Skeletal muscle tissue (tissue), 4 donors: ENCODE data around the gene XPO4. TPM values are rescaled to one million over a fixed set of nuclear protein-coding genes. Genes with fewer than 3 reads are reported as not detected.

Source experiments
- H3K27ac ChIP-seq: one replicate; pipeline ENCODE4 v1.7.0; 2013; ENCODE audit warnings: mild to moderate bottlenecking, low read depth, low read length, inconsistent platforms
- H3K27me3 ChIP-seq, 3 donors: one replicate each; pipeline ENCODE4 v1.7.0; 2013; ENCODE audit warnings: low read length in 3 of 3; ENCODE audit not compliant: control insufficient read depth in 3 of 3, insufficient read depth in 3 of 3
- H3K36me3 ChIP-seq, 3 donors: one replicate each; pipeline ENCODE4 v1.7.0; 2013; ENCODE audit warnings: low read length in 3 of 3; ENCODE audit not compliant: control insufficient read depth in 3 of 3, insufficient read depth in 3 of 3
- H3K4me1 ChIP-seq, 3 donors: one replicate each; pipeline ENCODE4 v1.7.0; 2013; ENCODE audit warnings: low read length in 3 of 3, mild to moderate bottlenecking in 3 of 3; ENCODE audit not compliant: control insufficient read depth in 3 of 3, insufficient read depth in 3 of 3
- H3K4me3 ChIP-seq, 3 donors: one replicate each; pipeline ENCODE4 v1.7.0; 2013; ENCODE audit warnings: low read length in 3 of 3
- H3K9ac ChIP-seq, 3 donors: one replicate each; pipeline ENCODE4 v1.7.0; 2013; ENCODE audit warnings: low read length in 3 of 3, mild to moderate bottlenecking in 3 of 3, moderate library complexity in 2 of 3, low read depth in 1 of 3
- H3K9me3 ChIP-seq, 3 donors: one replicate each; pipeline ENCODE4 v1.7.0; 2013; ENCODE audit warnings: low read length in 3 of 3; ENCODE audit not compliant: control insufficient read depth in 3 of 3
- total RNA-seq: library from RNA; depleted of rRNA; stranded (reverse); fragments of >200 nt; gene quantifications from one replicate; pipeline ENCODE4 v1.2.3, GENCODE V29; 2014
- donor health status: Osteomylitis.

Gene XPO4
- total RNA-seq, 1 donor from 2014 or later = 28.2 TPM

DNA sequence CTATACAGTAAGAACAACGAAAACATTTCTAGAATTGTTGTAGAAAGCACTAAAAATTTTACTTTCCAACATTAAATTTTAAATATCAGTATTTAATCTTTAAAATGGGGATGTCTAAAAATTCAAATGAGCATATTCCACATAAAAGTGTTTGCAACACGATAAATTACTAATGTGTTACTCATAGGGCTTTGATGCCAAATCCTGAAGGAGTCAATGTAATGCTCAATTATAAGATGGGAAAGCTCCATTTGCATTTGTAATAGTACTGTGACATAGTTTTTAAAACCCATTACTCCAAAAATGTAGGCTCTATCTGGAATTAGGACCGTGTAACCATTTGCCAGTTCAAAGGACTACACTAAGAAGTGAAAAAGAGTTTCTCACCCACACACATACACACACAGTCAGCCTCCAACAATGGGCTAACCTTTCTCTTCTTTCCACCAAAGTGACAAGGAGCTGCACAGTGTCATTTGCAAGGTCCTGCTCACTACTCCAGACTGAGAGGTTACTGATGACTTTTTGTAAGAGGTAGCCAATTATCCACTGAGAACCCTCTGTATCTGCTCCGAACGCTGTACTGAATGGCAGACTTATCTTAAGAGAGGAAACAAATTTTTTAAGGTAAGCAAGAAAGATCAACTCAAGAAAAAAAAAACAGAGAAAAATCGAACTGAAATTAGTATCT, 102.7 kb downstream of the XPO4 start:
- peaks cover 34 to 50% (median 40%) of the 10 kb centered on the region in 3 donors for H3K36me3 ChIP-seq
- peaks cover 3 to 11% (median 9%) of the 10 kb centered on the region in 3 donors for H3K4me1 ChIP-seq
- no peak overlapping the region for H3K27ac ChIP-seq
- H3K4me3 ChIP-seq = no peak overlapping the region
- no peaks in the 10 kb centered on the region for H3K9me3 ChIP-seq
- no peaks in the 10 kb centered on the region for H3K27me3 ChIP-seq
- no peak overlapping the region for H3K9ac ChIP-seq

DNA sequence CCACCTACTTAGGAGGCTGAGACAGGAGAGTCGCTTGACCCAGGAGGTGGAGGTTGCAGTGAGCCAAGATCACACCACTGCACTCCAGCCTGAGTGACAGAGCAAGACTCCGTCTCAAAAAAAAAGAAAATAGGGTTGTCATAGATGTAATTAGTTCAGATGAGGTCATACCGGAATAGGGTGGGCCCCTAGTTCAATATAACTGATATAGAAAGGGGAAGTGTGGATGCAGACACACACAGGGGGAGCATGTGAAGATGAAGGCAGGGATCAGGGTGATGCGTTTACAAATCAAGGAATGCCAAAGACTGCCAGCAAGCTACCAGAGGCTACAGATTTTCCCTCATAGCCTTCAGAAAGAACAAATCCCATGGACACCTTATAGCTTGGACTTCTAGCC, 104.5 kb downstream of the XPO4 start:
- no peak overlapping the region for H3K27ac ChIP-seq
- no peak overlapping the region for H3K4me3 ChIP-seq
- no peaks in the 10 kb centered on the region for H3K27me3 ChIP-seq
- peaks cover 3 to 11% (median 6%) of the 10 kb centered on the region in 3 donors for H3K4me1 ChIP-seq
- H3K9me3 ChIP-seq = no peaks in the 10 kb centered on the region
- no peak overlapping the region for H3K9ac ChIP-seq
- peaks cover 45 to 47% (median 46%) of the 10 kb centered on the region in 3 donors for H3K36me3 ChIP-seq

DNA sequence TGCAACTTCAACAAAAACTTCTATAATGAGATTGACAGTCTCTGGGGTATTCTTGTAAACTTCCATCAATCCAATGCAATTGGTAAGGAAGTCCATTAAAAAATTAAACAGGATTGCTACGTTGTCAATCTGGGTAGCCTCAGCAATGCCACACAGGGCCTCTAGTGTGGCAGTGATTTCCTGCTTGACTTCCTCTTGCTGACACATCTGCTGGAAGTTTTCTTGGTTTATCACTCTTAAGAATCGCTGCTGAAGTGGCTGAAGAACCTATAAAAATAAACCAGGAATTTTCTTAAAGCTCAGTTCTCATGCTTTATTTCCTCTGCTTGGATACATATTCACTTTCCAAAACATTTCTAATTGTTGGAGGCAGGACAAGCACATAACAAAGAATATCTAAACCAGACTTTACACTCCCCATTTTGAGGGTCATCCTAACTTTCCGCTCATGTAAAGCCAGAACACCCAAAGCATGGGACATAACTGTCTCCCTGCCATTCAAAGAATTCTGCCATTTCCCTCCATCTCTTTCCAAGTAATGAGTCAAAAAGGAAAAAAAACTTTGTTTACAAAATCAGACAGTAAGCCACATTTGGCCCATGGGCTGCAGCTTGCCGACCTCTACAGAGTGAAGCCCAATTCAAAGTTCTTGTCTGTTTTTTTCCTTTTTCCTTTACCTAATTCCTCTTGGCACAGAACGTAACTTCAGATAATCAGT, 105.6 kb downstream of the XPO4 start:
- Histone ChIP-seq H3K36me3 (peaks cover 46 to 48% (median 48%) of the 10 kb centered on the region in 3 donors), H3K4me3 (no peak overlapping the region), H3K9me3 (no peaks in the 10 kb centered on the region), H3K27ac (peak overlapping the region; percentile 15), H3K9ac (no peak overlapping the region), H3K27me3 (no peaks in the 10 kb centered on the region), H3K4me1 (peaks cover 3 to 11% (median 6%) of the 10 kb centered on the region in 3 donors)

DNA sequence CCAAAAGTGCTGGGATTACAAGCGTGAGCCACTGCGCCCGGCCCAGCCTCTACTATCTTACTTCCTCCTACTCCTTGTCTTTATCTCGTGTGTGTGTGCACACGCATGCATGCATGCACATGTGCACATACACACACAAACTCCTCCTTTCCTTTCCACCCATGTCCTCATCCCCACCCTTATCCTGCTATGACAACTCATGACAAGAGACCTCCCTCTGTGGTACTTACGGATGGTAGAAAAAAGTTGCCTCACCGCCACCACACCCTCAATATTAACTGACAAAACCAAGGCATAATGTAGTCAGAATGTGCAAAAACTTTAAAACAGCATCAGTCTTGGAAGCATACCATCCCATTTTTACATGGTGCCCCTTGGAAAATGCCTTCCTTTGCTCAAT, 112.9 kb downstream of the XPO4 start:
- H3K9ac ChIP-seq = no peak overlapping the region
- H3K27me3 ChIP-seq = no peaks in the 10 kb centered on the region
- H3K27ac ChIP-seq = no peak overlapping the region
- peaks cover 46 to 50% (median 49%) of the 10 kb centered on the region in 3 donors for H3K36me3 ChIP-seq
- H3K4me3 ChIP-seq = no peak overlapping the region
- H3K9me3 ChIP-seq = no peaks in the 10 kb centered on the region
- H3K4me1 ChIP-seq = peaks cover 0 to 3% (median 3%) of the 10 kb centered on the region in 3 donors

DNA sequence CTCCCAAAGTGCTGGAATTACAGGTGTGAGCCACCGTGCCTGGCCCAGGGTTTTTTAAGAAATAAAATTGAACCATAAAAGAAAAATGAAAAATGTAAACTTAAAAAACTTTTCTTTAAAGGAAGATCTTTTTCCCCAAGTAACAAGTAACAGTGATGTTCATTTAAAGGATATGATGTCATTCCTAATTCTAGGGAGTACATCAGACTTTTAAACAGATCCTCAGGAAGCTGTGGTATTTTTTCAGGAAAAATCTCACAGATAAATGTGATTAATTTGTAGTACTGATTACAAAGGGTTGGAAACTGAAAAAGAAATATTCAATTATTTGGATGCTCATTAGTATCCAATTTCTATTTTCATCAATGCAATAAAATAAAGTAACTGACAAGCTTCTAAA, 114.2 kb downstream of the XPO4 start:
- H3K27ac ChIP-seq = no peak overlapping the region
- peaks cover 48 to 55% (median 51%) of the 10 kb centered on the region in 3 donors for H3K36me3 ChIP-seq
- H3K4me1 ChIP-seq = peaks cover 0 to 3% (median 3%) of the 10 kb centered on the region in 3 donors
- no peak overlapping the region for H3K4me3 ChIP-seq
- H3K9ac ChIP-seq = no peak overlapping the region
- H3K27me3 ChIP-seq = no peaks in the 10 kb centered on the region
- H3K9me3 ChIP-seq = no peaks in the 10 kb centered on the region

DNA sequence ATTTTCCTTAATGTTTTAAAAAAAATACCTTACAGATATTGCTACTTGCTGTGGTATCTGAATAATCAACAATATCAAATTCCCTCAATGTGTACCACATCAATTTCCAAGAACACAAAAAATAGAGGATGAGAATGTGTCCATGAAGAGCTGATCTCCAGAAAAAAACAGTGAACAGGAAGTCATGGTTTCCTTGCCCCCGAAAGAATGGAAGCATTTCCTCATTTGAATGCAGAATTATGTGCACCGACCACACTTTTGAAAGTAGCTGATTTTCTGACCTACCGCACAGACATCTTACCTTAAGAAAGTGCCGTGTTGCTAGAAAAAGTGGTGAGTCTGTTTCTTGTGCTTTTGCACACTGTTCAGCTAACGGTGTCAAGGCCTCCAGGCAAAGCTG, 115.4 kb downstream of the XPO4 start:
- H3K4me3 ChIP-seq = no peak overlapping the region
- no peak overlapping the region for H3K27ac ChIP-seq
- H3K27me3 ChIP-seq = no peaks in the 10 kb centered on the region
- H3K9ac ChIP-seq = no peak overlapping the region
- no peaks in the 10 kb centered on the region for H3K9me3 ChIP-seq
- H3K4me1 ChIP-seq = peaks cover 0 to 3% (median 3%) of the 10 kb centered on the region in 3 donors
- peaks cover 51 to 65% (median 61%) of the 10 kb centered on the region in 3 donors for H3K36me3 ChIP-seq

DNA sequence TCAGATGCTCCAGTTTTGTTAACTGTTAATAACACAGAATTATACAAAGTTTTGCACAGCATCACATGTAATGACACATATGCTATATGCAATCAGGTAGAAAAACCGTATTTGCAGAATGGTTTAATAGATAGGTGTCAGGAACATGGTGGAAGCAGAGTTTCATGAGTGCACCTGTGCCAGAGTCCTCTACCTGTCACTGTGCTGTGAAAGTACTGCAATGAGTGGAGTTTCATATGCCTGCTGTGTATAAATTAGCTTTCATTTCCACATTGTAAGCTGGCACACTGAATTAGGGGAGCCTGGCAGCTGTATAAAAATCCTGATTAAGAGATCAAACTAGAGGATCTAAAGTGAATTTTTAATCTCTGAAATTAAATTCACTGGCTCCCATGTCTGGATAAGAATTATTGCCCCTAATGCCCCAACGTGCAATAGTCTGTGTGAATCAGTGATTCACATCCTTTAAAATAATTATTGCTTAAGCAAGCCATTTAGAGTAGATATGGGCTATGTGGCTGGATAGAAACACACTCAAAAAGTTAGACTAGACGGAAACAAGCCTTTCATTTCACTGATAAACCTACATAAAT, 120.3 kb downstream of the XPO4 start:
- Histone ChIP-seq H3K9ac (no peak overlapping the region), H3K27ac (no peak overlapping the region), H3K4me3 (no peak overlapping the region), H3K9me3 (no peaks in the 10 kb centered on the region), H3K27me3 (no peaks in the 10 kb centered on the region), H3K36me3 (peaks cover 44 to 52% (median 49%) of the 10 kb centered on the region in 3 donors), H3K4me1 (no peaks in the 10 kb centered on the region)

DNA sequence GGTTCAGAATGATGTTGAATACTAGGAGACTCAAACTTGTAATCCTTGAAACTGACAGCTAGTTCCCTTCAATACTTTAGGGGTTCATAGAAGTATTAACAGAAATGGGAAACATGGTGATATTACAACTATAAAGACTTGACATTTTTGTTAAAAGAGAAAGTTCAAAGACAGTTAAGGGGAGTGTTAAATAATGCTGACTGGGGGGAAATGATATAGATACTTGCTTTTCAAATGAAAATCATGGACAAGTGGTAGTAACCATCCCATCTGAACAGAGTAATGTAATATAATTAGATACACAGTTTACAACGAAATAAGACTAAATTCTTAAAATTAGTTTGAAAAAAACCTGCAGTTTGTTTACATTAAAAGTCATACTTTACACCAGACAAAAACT, 122.2 kb downstream of the XPO4 start:
- no peak overlapping the region for H3K9ac ChIP-seq
- H3K27me3 ChIP-seq = no peaks in the 10 kb centered on the region
- H3K4me1 ChIP-seq = no peaks in the 10 kb centered on the region
- no peak overlapping the region for H3K27ac ChIP-seq
- peaks cover 34 to 37% (median 36%) of the 10 kb centered on the region in 3 donors for H3K36me3 ChIP-seq
- no peak overlapping the region for H3K4me3 ChIP-seq
- H3K9me3 ChIP-seq = no peaks in the 10 kb centered on the region

DNA sequence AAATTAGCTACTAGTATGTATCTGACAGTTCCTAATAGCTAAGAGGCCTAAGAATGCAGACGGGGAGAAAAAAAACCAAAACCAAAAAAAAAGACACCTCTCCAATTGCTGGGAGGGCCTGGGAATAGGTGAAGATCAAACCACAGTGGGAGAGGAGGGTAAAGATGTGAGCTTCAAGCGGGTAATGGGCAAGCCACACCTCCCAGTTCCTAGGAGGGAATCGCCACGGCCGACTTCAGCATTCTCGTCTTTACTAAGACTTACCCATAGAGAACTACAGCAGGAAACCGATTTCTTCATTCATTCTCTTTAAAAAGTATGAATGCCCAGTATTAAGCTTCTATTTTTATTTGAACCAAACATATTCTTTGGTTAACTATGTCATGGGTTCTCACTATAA, 123.1 kb downstream of the XPO4 start:
- Histone ChIP-seq H3K36me3 (peaks cover 26 to 31% (median 29%) of the 10 kb centered on the region in 3 donors), H3K4me3 (no peak overlapping the region), H3K9ac (no peak overlapping the region), H3K27ac (no peak overlapping the region), H3K27me3 (no peaks in the 10 kb centered on the region), H3K4me1 (no peaks in the 10 kb centered on the region), H3K9me3 (no peaks in the 10 kb centered on the region)

DNA sequence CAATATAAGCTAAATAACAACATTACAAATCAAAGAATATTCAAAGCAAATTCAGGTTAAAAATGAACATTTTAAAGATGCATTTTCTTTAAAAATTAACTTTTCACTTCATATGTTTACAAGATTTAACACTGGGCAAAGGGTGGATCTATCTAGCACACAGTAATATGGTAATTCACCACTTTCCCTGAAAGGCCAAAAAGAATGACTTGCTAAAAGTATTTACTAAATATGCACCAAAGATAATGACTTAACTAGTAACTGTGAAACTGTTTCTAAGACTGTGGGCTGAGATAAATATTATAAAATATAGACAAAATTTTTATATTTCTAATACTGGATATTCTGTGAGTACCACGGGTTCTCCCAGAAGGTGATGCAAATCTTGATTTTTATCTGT, 124.2 kb downstream of the XPO4 start:
- H3K4me3 ChIP-seq = no peak overlapping the region
- H3K4me1 ChIP-seq = peaks cover 0 to 3% (median 0%) of the 10 kb centered on the region in 3 donors
- no peak overlapping the region for H3K9ac ChIP-seq
- H3K36me3 ChIP-seq = peaks cover 18 to 20% (median 18%) of the 10 kb centered on the region in 3 donors
- no peaks in the 10 kb centered on the region for H3K27me3 ChIP-seq
- no peak overlapping the region for H3K27ac ChIP-seq
- no peaks in the 10 kb centered on the region for H3K9me3 ChIP-seq
